HG03558 (cell line): ENCODE measurements around the gene EIF4E1B.

ENCODE experiments used
- ATAC-seq: cut with Tn5 transposase; IDR thresholded peaks from one replicate; pipeline ENCODE4 v1.9.1; 2021; ENCODE audit warnings: moderate number of reproducible peaks; ENCODE audit not compliant: unreplicated experiment; ENCODE audit errors: extremely low read depth

EIF4E1B gene

DNA sequence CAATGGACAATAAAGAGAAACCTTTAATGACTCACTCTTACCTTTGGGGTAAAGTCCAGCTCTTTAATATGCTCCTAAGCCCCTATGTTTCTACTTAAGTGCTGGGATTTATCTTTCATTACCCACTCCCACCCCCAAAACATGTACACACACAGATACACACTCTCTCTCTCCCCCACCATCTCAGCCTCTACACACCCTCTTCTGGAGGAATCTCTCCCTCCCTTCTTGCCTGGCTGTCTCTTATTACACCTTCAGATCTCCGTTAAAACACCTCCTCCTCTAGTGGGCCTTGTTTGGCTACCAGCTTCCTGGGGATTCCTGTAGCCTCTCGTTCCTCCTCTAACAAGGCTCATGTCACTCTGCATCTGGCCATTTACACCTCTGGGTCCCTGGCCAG lies 27.4 kb upstream of the EIF4E1B start:
- no peak for ATAC-seq

DNA sequence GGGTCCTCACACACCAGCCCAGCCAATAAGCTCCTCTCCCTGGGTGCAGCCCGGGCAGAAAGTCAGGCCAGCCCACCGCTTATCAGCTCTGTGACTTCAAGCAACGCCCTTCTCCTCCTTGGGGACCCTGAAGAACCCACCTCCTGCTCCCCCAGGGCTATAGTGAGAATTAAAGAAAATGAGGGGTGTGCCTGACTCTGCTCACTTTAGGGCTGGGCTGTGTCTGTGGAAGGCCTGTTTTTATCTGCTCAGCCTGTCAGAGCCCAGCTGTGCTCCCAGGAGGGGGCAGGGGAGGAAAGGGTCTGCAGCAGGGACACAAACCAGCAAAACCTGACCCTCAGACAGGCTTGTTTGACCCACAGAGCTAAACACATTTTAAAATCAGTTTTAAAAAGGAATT lies 24.4 kb upstream of the EIF4E1B start:
- no peak for ATAC-seq

DNA sequence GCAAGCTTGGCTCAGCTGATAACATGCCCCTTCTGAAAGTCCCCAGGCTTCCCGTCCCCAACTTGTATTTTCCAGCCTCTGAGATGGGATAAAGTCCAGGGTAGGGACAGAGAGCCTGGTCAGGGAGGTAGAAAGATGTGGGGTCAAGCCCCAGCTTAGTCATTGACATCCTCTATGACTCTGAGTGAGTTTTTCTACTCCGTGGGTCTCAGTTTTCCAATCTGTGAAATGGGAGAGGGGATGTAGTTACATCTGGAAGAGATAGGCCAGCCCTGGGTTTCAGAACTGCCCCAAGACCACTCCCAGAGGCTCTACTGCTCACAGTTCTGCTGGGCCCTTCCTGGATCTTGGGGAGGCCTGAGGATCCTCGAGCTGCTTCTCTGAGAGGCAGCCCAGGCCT lies 23.6 kb upstream of the EIF4E1B start:
- ATAC-seq, result no peak

DNA sequence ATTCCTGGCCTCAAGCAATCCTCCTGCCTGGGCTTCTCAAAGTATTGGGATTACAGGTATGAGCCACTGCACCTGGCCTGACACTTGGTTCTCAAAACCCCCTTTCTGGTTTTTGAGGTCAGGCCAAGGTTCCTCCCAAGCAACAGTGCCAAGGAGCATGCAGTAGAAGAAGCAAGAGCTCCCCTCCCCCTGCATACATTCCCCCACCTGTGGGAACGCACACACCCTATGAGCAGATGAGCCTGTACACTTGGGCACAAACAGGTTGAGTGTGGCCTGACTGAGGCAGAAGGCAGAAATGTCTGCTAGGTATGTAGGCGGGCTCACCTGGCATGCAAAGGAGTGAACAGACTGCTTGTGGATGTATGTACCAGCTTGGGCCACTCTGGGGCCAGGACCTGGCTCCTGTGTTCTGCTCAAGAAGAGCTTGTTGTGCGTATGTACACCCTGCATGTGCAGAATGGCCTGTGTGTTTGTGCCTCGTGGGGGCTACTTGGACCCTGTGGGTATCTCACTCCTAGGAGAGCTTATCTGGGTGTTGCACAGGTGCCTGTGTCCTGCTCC lies 22.3 kb upstream of the EIF4E1B start:
- no peak for ATAC-seq

DNA sequence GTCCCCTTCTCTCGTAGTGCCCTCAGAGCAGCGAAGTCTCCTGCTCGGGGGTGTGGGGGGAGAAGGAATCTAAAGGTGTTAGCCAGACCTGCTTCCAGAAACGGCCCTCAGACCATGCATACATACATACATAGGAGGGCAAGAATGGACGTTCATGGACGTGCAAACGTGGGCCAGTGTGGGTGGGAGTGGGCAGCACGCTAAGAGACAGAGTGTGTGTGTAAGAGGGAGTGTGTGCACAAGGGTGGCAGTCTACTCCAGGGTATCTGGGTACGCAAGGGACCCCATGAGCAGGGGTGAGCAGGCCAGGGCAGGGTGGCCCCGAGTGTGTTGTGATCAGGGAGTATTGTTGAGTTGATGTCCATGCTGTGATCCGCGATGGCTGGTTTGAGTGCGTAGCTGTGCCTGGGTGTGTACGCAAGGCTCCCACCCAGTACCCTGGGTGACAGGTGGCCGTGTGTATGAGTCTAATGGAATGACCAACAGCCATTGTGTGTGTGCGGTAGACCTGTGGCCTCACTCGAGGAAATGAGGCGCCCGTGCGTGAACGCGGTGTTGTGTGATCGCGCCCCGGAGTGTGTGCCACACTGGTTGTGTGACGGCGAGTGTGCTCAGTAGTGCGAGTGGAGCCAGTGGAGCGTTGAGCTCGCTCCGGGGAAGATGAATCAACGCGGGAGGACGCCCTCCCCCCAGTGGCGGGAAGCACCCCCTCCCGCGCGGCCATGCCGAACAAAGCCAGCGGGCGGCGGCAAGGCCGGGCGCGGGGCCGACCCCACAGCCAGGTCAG lies 21.3 kb upstream of the EIF4E1B start:
- ATAC-seq, result no peak

DNA sequence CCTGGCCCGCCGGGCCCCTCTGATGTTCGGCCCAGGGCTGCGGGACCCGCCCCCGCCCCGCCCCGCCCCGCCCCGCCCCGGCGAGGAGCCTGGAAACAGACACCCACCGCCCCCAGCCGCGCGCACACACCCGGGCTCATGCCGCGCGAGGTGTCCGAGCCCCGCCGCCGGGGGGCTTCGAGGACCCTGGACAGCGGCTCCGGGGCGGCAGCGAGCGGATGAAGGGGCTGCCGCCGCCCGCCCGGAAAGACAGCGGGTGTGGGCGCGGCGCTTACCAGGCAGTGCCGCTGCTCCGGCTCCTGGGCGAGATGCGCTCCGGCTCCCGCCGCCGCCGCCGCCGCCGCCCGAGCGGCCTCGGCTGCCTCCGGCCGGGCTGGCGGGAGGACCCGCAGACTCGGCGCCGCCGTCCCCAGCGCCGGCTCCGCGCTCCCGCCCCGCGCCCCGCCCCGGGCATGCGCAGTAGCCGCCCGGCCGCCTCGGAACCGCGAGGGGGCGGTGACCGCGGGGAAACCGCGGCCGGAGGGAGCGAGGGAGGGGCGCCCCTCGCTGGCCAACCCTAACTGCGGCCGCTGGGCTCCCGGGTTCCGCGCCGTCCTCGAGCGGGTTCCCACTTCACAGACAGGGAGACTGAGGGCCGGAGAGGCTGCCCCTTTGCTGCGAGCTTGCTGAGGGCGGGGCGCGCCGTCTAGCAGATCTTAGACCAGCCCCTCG lies 20.6 kb upstream of the EIF4E1B start, which contains the start of gene GPRIN1:
Gene GPRIN1, minus strand, starts transcription at position 433 of the 711 bp plus-strand sequence. CDS start 10,322 bp downstream, outside the sequence.
- ATAC-seq, result no peak

DNA sequence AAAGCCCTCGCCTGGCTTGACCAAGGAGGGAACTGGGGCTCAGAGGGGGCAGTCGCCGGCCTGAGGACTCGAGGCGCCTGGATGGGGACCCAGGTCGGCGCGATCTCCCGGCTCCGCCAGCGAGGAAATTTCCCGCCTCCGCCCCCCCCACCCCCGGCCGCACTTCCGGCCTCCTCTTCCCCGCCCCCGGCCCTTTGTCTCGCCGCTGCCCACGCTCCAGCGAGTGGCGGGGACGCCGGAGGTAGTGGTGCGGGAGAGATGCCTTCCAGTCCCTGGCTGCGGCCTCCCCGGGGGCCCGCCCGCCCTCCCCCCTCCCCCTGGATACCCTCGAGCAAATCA lies 20.1 kb upstream of the EIF4E1B start:
- no peak for ATAC-seq

DNA sequence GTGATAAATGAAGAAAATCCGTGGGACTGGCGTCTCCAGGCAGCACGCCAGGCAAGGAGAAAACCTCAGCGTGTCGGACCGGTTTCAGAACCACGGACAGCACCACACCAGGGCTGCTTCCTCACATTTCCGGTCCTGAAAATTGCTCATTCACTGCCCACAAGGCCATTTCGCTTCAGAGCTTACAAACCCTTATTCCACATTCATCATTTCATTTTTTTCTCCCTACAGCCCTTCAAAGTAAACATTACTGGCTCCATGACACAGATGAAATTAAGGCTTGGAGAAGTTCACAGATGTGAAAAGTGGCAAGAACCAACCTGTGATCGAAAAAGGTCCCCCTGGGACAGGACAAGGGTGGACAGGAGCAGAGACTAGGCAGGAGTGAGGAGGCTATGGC lies 19.0 kb upstream of the EIF4E1B start:
- no peak for ATAC-seq

DNA sequence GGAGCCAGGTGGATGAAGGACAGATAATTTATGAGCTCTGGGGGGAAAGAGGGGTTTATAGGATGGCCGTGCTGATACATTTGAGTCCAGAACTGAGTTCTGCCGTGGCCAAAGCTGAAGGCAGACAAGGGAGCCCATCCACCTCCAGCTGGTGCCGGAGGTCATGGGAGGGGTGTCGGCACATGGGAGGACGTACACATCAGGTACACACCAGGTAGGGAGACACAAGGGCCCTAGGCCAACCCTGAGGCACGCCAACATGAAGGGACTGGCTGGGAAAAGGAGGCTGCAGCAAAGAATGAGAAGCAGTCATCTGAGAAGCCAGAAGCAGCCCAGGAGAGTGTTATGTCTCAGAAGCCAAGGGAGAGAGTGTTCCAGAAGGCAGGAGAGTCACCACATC lies 18.5 kb upstream of the EIF4E1B start:
- ATAC-seq, result no peak

DNA sequence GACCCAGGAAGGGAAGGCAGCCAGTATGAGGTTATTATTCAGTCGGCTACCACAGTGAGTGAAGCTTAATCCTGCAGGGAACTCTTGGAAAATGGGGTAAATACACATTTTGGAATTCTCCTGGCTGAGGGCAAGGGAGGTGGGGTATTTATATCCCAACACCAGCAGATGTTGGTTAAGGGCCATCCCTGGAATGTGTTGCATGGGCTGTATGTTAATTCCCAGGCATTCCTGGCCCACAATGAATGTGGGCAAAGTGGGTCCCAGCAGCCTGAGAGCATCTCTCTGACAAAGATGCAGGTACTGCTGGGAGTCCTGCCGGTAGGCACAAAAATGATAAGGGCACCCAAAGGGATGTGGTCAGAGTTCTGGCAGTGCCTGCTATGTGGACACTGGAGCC lies 17.6 kb upstream of the EIF4E1B start:
- ATAC-seq, result no peak

DNA sequence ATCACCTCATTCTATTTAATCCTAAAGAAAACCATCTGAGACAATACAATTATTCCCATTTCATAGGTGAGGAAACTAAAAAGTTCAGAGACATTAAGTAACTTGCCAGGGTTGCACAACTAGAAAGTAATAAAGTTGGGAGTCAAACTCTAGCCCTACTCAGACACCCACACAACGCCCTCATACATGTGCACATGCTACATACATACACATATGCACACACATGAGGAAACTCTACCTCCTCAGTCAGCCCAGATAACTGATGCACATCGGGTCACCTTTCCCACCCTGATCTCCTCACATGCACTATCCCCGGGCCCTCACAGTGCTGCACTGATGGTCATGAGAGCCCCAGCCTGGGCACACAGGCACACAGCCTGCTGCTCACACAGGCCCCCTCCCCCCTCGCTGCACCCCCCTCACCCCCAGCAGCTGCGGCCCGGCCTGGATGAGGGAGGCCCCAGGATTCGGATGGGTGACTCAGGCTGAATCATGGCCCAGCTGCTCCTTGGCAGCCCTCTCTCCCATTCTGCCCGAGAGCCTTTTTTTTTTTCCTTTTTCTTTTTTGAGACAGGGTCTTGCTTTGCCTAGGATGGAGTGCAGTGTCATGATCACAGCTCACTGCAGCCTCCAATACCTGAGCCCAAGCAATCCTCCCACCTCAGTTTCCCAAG lies 15.5 kb upstream of the EIF4E1B start:
- no peak for ATAC-seq

DNA sequence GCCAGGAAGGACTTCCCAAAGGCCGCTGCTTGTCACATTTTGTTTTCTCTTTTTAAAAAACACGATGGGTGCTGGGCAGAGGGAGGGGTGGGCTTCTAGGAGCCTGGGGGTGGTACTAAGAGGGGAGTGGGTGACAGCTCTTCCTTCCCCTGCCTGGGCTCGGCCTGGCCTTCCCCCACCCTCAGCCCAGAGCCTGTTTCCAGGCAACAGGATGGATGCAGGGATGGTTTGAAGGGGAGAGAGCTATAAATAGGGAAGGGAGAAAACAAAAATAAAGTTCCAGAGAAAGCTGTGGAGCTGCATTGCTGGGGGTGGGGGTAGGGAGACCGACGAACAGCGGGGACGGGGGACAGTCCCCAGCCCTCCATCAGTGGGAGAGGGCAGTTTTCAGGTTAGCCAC lies 14.0 kb upstream of the EIF4E1B start:
- ATAC-seq, result no peak

DNA sequence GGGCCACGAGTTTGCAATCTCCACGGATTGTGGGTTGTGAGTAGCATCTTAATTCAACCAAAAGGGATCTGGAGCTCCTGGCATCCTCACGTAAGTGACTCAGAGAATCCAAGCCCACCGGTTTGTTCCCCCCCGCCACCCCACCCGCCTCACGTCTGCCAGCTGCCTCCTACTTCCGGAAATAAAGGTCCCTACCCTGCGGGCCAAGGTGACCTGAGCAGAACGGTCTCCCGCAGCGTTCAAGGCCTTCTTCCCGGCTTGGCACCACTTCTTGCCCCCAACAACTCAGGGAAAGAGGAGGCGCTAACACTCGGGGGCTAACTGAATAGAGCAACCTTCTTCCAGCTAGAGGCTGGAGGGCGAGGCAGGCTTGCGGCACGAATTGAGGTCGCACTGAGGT lies 11.7 kb upstream of the EIF4E1B start:
- ATAC-seq, result no peak

DNA sequence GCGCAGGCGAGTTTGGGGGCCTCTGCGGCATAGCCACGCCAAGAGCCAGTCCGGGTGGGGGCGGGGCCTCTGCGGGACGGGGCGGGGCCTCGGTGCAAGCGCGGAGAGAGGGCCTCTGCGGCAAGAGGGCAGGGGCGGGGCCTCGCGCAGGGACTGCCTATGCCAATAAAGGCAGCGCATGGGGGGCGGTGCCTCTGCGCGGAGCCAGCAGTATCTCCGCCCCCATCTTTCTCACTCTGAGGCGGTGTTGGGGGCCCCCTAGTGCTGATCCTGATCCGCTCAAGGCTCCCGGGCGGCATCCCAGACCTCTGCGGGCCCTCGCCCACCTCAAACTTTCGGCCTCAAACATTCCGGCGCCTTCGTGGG lies 11.3 kb upstream of the EIF4E1B start:
- no peak for ATAC-seq

DNA sequence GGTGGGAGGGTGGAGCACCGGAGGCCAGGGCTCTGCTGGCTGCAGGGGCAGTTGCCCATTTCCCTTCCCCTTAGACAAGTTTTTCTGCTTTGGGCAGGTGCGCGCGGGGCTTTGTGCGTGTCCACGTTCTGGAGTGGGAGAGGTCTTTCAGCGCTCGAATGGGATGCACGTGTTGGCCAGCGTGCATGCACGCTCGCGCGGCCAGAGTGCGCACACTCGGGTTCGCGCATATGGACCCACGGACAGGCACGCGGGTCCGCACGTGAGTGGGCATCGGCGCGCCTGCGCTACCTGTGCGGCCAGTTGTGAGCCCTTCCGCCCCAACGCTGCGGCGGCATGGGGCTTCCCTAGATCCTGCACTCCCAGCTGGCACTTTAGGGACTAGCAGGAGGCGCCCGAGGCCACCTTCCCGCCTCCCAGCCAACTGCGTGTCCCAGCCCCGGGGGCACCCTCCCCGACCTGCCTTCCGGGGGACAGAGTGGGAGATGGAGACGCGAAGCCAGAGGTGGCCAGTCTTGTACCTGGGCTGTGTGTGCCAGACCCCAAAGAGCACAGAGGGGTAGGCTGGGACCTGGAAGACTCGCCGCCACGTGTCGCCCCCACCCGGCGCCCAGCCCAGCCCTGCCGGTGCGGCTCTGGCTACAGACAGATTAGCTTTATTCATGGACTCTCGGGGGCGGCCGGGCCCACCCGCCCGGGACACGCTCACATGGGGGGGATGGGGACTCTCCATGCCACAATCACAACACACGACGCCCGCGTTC lies 10.7 kb upstream of the EIF4E1B start:
- ATAC-seq, result no peak

DNA sequence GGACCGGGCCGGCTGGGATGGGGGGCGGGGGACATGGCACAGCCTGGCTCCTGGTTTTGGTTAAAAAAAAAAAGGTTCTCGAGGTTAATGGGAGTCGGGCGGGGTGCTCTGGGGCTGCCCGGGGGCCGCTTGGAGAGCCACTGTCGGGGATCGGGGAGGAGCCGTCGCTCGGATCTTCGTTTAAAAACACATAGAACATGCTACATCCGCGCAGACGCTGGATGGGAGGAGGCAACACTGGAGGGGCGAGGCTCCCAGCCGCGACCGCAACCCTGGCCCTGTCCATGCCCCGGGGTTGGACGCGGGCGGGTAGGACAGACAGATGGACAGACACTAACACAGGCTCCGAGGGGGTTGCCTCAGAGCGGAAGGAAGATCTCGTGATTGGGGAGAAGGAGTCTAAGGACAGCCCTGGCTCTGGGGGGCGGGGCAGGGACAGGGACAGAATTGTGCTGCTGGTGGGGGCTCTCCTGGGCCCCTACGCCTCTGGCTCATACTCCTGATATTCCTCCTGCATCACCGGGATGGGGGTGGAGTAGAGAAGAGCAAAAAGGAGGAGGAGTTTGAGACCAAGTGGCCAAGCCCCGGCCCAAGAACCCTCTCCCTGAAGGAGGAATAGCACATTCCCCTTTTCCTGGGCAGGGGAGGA lies 10.0 kb upstream of the EIF4E1B start:
- no peak for ATAC-seq

DNA sequence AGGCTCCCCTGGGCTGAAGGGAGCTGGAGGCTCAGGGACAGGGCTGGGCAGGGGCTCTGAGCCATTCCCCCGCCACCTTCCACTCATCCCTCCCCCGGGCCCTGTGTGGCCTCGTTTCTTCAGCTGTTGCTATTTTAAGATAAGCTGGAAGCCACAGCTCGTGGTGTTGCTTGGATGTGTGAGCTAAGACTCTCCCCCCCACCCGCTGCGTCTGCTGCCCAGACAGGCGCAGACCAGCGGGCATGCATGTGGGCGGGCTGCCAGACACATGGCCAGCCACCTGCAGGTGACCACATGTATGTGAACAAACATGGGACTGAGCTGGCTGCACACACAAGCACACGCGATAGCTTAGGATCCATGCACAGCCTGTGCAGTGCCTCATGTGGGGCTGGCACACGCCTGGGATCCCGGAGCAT lies 8.8 kb upstream of the EIF4E1B start:
- no peak for ATAC-seq

DNA sequence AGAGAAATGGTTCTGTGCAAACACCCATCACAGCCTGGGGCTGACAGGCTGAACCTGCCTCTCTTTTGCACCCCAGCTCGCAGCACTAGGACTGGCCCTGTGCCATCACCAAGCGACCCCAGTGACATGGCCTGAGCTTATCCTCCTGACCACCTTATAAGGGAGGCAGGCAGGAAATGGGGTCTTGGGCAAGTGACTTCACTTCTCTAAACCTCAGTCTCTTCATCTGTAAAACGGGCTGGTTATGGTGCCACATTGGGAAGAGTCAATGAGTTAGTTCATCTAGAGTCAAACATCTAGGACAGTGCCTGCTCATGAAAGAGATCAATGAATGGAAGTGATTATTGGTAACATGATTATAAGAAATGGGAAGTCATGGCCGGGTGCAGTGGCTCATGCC lies 6.3 kb upstream of the EIF4E1B start:
- no peak for ATAC-seq

DNA sequence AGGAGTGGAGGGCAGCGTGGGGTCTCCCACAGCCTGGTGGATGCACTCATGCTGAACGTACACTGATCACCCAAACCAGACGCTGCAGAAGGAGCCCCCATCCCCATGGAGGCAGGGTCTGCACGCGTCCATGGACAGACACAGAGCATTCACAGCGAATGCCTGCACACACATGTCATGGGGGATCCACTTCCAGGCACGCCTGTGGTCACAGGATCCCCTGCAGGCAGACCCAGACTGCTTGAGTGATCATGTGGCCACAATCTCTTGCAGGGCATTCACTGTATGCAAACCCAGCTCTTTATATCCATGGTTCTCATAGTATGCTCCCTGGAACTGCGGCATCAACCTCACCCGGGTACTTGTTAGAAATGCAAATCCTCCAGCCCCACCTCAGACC lies 5.5 kb upstream of the EIF4E1B start:
- no peak for ATAC-seq

DNA sequence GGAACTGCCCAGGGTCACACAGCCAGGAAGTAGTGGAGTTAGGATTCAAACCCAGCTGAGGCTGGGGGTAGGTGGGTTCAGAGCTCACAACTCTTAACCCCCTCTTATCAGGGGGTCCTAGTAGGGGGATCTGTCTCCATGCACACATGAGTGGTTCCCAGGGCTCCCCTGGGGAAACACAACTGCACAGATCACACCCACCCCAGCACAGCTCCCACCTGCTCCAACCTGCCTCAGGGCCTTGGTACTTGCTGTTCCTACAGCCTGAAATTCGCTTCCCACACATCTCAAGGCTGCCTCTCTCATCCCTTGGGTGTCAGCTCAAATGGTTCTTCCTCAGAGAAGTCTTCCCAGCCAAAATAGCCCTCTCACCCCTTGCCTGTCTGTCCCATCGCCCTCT lies 5.0 kb upstream of the EIF4E1B start:
- ATAC-seq, result no peak
